OCI-LY1 (cell line): ENCODE data around the gene NDUFS8.

ENCODE experiments used
- H2AFZ ChIP-seq: fragments of 200-600 bp; sonication (generic), shearing (Covaris generic); 2 replicates; pipeline ENCODE4 v1.6.0; 2014; ENCODE audit warnings: antibody characterized with exemption, mild to moderate bottlenecking, low read length
- H3F3A ChIP-seq: fragments of 200-600 bp; sonication (generic), shearing (Covaris generic); 2 replicates; pipeline ENCODE4 v1.6.0; 2014; ENCODE audit warnings: mild to moderate bottlenecking, antibody characterized with exemption, low read length, moderate library complexity; ENCODE audit not compliant: insufficient read depth
- H3K27ac ChIP-seq: fragments of 200-600 bp; sonication (generic); 2 replicates; pipeline ENCODE4 v1.5.1; 2014; ENCODE audit warnings: low read length, mixed run types, mild to moderate bottlenecking, low read depth; ENCODE audit not compliant: poor library complexity, severe bottlenecking
- H3K27me3 ChIP-seq: fragments of 200-600 bp; sonication (generic); 2 replicates; pipeline ENCODE4 v1.6.0; 2014; ENCODE audit warnings: antibody characterized with exemption, mild to moderate bottlenecking, low read length, moderate library complexity; ENCODE audit not compliant: insufficient read depth
- H3K36me3 ChIP-seq: fragments of 200-600 bp; sonication (generic); 2 replicates; pipeline ENCODE4 v1.6.1; 2014; ENCODE audit warnings: mild to moderate bottlenecking, antibody characterized with exemption, low read length, moderate library complexity, mixed read lengths; ENCODE audit not compliant: insufficient read depth
- H3K4me1 ChIP-seq: fragments of 200-600 bp; sonication (generic); 2 replicates; pipeline ENCODE4 v1.5.1; 2014; ENCODE audit warnings: mild to moderate bottlenecking, low read length, moderate library complexity; ENCODE audit not compliant: insufficient read depth, severe bottlenecking
- H3K4me2 ChIP-seq: fragments of 200-600 bp; sonication (generic), shearing (Covaris generic); 2 replicates; pipeline ENCODE4 v1.6.1; 2014; ENCODE audit warnings: low read length
- H3K4me3 ChIP-seq: fragments of 200-600 bp; sonication (generic); 2 replicates; pipeline ENCODE4 v1.5.1; 2014; ENCODE audit warnings: low read length, low read depth, mild to moderate bottlenecking, mixed read lengths; ENCODE audit not compliant: poor library complexity, severe bottlenecking
- H3K79me2 ChIP-seq: fragments of 200-600 bp; shearing (Covaris generic); 2 replicates; pipeline ENCODE4 v1.6.1; 2016; ENCODE audit warnings: mixed run types, low read length, mixed read lengths; ENCODE audit not compliant: insufficient read depth
- H3K9ac ChIP-seq: fragments of 200-600 bp; sonication (generic), shearing (Covaris generic); 2 replicates; pipeline ENCODE4 v1.6.1; 2014; ENCODE audit warnings: mild to moderate bottlenecking, low read length, mixed read lengths
- H3K9me2 ChIP-seq: fragments of 200-600 bp; sonication (generic), shearing (Covaris generic); 2 replicates; pipeline ENCODE4 v1.6.1; 2014; ENCODE audit warnings: low read depth, mild to moderate bottlenecking, low read length, mixed read lengths
- H3K9me3 ChIP-seq: fragments of 200-600 bp; shearing (Covaris generic); 2 replicates; pipeline ENCODE4 v1.6.1; 2014; ENCODE audit warnings: low read length, mixed read lengths
- H4K20me1 ChIP-seq: fragments of 200-600 bp; sonication (generic), shearing (Covaris generic); 2 replicates; pipeline ENCODE4 v1.6.0; 2016; ENCODE audit warnings: mild to moderate bottlenecking, low read length; ENCODE audit not compliant: insufficient read depth
- EZH2 ChIP-seq: fragments of 200-600 bp; sonication (generic), shearing (Covaris generic); IDR thresholded peaks from 2 replicates; pipeline ENCODE4 v1.8.0; 2017; ENCODE audit warnings: borderline replicate concordance, mixed run types, mild to moderate bottlenecking, antibody characterized with exemption, low read length, moderate library complexity, mixed read lengths
- TF ChIP-seq, protein P1 (sequence below): fragments of 200-600 bp; sonication (generic), shearing (Covaris generic); IDR thresholded peaks from 2 replicates; pipeline ENCODE4 v1.5.1; 2017; ENCODE audit warnings: mild to moderate bottlenecking, antibody characterized with exemption, low read length, moderate library complexity, mixed read lengths

NDUFS8 gene

DNA sequence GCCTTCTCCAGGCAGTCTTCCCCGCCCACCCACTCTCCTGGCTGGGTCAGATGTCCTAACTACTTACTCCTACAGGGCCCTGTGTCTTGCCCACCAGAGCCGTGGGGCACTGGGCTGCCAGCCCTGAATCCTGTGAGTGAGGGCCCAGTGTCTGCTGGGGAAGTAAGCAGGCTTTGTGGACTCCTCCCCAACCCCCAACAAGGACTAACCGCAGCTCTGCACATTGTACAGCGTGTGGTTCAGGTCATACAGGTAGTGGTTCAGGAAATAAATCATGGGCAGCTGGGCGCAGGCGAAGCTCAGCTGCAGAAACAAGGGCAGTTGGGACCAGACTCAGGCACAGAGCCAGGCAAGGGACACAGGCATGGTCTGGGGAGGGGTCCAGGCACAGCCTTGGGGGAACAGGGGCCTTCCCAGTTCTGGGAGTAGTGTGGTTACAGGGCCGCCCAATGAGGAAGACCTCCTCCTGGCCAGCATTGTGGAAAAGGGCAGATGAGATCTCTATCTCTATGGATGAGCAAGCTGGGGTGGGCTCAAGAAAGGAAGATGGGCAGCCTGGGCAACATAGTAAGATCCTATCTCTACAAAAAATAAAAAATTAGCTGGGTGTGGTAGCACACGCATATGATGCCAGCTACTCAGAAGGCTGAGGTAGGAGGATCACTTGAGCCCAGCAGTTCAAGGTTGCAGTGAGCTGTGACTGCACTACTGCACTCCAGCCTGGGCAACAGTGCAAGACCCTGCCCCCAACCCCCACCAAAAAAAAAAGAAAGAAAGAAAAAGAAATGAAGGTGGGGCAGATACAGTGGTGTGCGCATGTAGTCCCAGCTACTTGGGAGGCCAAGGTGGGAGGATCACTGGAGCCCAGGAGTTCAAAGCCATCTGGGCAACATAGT, 32.1 kb upstream of the NDUFS8 start:
- Histone ChIP-seq H3K36me3 (peaks cover 9% of the 10 kb centered on the region; the same call in 1 of the 2 replicates), H3K4me2 (no peak overlapping the region), H3K79me2 (no peaks in the 10 kb centered on the region), H3K9ac (no peak overlapping the region), H3K9me2 (no peaks in the 10 kb centered on the region), H3K4me3 (no peak overlapping the region), H3K27ac (peak overlapping the region; percentile 47), H3K9me3 (no peaks in the 10 kb centered on the region), H2AFZ (no peak overlapping the region), H3K27me3 (no peaks in the 10 kb centered on the region), H4K20me1 (no peaks in the 10 kb centered on the region), H3K4me1 (peaks cover 34% of the 10 kb centered on the region), H3F3A (peaks cover 5% of the 10 kb centered on the region)
- no peak for TF ChIP-seq EZH2
- TF ChIP-seq, protein P1, sequence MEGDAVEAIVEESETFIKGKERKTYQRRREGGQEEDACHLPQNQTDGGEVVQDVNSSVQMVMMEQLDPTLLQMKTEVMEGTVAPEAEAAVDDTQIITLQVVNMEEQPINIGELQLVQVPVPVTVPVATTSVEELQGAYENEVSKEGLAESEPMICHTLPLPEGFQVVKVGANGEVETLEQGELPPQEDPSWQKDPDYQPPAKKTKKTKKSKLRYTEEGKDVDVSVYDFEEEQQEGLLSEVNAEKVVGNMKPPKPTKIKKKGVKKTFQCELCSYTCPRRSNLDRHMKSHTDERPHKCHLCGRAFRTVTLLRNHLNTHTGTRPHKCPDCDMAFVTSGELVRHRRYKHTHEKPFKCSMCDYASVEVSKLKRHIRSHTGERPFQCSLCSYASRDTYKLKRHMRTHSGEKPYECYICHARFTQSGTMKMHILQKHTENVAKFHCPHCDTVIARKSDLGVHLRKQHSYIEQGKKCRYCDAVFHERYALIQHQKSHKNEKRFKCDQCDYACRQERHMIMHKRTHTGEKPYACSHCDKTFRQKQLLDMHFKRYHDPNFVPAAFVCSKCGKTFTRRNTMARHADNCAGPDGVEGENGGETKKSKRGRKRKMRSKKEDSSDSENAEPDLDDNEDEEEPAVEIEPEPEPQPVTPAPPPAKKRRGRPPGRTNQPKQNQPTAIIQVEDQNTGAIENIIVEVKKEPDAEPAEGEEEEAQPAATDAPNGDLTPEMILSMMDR, result no peak

DNA sequence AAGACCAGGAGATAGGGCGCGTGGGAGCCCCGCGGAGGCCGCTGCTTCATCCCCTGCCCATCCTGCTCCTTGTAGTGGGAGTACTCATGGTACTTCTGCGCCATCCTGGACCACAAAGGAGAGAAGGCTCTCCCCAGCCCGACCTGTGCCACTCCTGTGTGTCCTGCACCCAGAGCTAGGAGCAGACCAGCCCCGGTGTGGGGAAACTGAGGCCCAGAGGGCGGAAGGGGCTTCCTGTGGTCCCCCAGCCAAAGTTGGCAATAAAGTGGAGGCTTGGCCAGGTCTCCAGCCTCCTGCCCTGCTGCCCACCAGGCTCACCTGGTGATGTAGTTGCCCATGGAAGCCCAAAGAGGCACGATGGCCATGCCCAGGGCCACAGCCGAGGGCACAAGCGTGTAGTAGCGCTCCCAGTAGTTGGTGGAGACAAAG, 31.3 kb upstream of the NDUFS8 start:
- Histone ChIP-seq H3K79me2 (no peaks in the 10 kb centered on the region), H3K4me2 (no peak overlapping the region), H2AFZ (no peak overlapping the region)

DNA sequence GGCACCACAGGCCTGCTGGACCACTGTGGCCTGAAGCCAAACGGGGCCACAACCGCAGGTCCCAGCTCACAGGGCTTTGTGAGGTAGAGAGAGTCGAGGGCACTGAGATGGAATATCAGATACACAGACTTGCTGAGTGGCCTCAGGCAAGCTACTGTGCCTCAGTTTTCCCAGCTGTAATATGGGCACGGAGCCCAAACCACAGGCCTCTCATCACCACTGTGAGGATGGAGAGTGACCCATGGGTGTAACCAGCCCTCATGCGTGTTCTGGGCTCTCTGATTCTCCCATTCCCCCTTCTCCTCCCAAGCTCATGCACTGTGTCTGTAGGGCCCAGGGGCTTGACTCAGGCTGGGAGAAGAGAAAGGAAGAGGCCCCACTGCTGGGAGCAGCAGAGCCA, 30.8 kb upstream of the NDUFS8 start:
- no peaks in the 10 kb centered on the region for H3K9me3 ChIP-seq
- no peak overlapping the region for H3K9ac ChIP-seq
- no peaks in the 10 kb centered on the region for H3K79me2 ChIP-seq
- no peak overlapping the region for H3K27ac ChIP-seq
- peaks cover 5% of the 10 kb centered on the region for H3F3A ChIP-seq
- H3K36me3 ChIP-seq, result peaks cover 9% of the 10 kb centered on the region; the same call in 1 of the 2 replicates
- H3K27me3 ChIP-seq, result no peaks in the 10 kb centered on the region
- H2AFZ ChIP-seq, result no peak overlapping the region
- H3K4me3 ChIP-seq, result no peak overlapping the region
- no peaks in the 10 kb centered on the region for H4K20me1 ChIP-seq
- H3K4me1 ChIP-seq, result peaks cover 31% of the 10 kb centered on the region
- TF ChIP-seq, protein P1, result no peak
- no peak for TF ChIP-seq EZH2
- no peaks in the 10 kb centered on the region for H3K9me2 ChIP-seq
- H3K4me2 ChIP-seq, result no peak overlapping the region

More for the DNA sequence above, 31.3 kb upstream of the NDUFS8 start:
- H3K36me3 ChIP-seq, result peaks cover 9% of the 10 kb centered on the region; the same call in 1 of the 2 replicates
- H3K4me1 ChIP-seq, result peaks cover 33% of the 10 kb centered on the region
- H3K4me3 ChIP-seq, result no peak overlapping the region
- no peak overlapping the region for H3K27ac ChIP-seq
- no peaks in the 10 kb centered on the region for H3K9me2 ChIP-seq
- H4K20me1 ChIP-seq, result no peaks in the 10 kb centered on the region
- no peak overlapping the region for H3K9ac ChIP-seq
- H3K9me3 ChIP-seq, result no peaks in the 10 kb centered on the region
- TF ChIP-seq, protein P1, result no peak
- no peak for TF ChIP-seq EZH2
- H3K27me3 ChIP-seq, result no peaks in the 10 kb centered on the region
- peaks cover 5% of the 10 kb centered on the region for H3F3A ChIP-seq
